Activated CD4-positive, CD25-positive, alpha-beta regulatory T cell treated with anti-CD3 and anti-CD28 coated beads, Interleukin-2, amount 50 U/mL, for 16 hours (primary cell): ENCODE measurements around the gene GCLC.
"Not testable (repeated sequence)": the region's sequence is repeated elsewhere in the genome, so short reads cannot be mapped to it uniquely, and the experiment has no call there.

Source experiments
- DNase-seq: peaks from one replicate; pipeline ENCODE4 v3.0.0-alpha.2; 2020; ENCODE audit warnings: low read depth, low spot score

Gene GCLC

DNA sequence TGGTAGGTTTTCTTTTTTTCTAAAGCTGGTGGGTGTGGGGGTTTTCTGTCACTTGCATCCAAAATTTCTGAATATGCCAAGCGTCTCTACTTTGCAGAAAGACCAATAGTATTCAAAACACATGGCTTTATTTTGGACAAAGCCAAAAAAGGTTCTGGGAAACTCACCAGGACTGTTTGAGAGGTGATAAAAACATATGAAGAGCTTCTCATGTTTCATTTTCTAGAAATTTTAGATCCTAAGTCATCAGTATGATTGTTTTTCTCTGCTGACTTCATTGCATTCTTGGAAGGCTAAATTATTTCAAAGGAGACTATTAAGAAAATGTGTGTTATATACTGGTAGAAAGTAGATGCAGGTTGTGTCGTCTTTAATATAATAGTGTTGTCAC is 51.3 kb downstream of the GCLC start:
- DNase-seq: no peak

DNA sequence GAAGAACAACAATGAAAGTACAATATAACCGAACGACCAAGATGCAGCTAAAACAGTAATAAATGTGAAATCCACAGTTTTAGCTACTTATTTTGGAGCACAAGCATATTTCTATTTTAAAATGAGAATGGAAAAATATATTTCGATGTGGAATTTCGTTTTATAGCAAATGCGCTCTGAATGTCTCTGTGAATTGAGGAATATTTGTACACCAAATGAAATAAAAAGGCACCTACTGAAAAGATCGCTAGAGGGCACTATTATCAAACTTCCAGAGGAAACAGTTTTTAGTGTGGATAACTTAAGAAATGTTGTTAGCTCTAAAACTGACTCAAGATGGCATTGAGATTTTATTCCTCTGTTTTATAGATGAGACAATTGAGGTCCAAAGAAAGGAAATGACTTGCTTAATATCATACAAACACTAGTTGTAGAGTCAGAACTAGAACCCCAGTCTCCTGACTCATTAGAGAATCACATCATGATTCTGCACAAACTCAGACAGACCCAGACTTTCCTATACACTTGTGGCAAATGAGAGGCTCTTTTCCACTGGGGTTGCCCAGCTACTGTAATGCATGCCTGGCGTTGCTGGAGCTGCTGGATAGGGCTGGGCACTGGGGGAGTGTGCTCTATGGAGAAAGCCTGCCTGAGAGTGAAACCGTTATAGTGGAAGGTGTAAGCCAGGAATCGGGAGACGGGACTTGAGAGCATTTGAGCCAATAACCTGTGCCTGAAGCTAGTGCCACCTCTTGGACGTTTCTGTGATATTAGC is 51.9 kb downstream of the GCLC start:
- no peak for DNase-seq

- no peak for DNase-seq
Measured at GRCh38 chr6:53487080-53487479, 57.8 kb downstream of the GCLC start.

DNA sequence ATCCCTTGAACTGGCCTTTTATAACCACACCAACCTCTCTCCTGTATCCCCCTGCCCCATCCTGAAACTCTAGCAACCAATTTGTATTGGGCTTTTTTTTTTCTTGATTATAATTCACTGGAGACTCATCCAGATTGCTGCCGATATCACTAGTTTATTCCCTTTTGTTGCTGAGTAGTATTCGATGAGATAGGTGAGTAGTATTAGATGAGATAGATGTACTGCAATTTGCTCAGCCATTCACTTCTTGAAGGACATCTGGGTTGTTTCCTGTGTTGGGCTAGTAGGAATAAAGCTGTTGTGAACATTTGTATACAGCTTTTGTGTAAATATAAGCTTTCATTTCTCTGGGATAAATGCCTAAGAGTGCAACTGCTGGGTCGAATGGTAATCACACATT is 58.2 kb downstream of the GCLC start:
- no peak for DNase-seq

GRCh38 chr6:53484476-53485280 is 60.2 kb downstream of the GCLC start:
- DNase-seq: peak; percentile 52

DNA sequence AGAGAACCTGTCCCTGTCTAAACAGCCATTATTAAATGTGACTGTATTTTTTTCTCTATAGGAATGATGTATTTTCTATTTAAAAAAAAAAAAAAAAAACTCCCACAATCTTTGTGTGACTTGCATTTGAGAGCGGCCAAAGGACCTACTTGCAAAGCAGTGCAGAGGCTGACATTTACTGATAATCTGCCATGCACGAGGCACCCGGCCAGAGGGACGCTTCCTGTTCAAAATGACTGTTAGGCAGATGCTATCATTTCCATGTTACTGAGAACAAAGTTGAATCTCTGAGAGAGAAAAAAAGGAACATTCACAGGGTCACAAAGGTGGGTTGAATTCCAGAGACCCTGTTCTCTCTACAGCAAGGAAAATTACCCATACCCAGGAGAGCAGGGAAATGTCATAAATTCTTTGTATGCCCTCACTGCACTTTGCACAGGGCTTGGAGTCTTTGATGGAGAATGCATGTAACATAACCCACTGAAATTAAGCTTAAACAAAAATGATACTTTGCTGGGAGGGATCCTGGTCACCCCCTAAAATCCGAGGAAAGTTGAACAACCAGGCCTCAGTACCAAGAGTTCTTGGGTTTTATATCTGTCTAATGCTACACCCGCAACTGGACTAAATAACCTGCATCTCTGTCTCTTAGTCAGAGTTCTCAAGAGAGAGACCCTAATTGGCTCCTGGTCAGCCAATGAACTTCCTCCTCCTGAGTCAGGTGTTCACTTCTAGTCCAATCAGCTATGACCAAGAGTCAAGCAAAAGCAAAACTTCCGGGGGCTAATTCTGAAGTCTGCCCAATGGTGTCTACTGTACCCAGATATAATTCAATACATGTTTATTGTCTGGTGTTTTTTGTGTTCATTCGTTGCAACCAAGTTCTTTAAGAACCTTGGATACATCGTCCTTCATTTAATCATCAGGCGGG is 61.2 kb downstream of the GCLC start:
- DNase-seq: no peak

DNA sequence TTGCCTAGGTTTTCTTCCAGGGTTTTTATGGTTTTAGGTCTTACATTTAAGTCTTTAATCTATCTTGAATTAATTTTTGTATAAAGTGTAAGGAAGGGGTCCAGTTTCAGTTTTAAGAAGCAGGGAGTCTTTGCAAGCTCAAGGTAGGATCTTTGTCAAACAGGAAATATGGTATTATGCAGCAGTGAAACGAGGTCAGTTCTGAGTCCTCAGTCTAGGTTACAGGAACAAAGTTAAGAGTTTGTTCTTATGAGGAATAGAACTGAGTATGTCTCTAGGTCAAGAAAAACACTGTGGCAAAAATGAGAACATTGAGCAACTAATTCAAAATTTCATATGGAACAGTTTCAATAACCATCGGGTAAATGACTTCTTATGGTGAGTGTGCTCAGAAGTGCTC is 63.6 kb downstream of the GCLC start:
- DNase-seq: no peak

GRCh38 chr6:53480774-53481173 is 64.1 kb downstream of the GCLC start:
- not testable (repeated sequence) for DNase-seq

GRCh38 chr6:53479871-53480270 is 65.0 kb downstream of the GCLC start:
- DNase-seq: no peak

GRCh38 chr6:53476964-53477363 is 67.9 kb downstream of the GCLC start:
- DNase-seq: no peak

- no peak for DNase-seq
Measured at GRCh38 chr6:53474010-53474409, 70.9 kb downstream of the GCLC start.

DNA sequence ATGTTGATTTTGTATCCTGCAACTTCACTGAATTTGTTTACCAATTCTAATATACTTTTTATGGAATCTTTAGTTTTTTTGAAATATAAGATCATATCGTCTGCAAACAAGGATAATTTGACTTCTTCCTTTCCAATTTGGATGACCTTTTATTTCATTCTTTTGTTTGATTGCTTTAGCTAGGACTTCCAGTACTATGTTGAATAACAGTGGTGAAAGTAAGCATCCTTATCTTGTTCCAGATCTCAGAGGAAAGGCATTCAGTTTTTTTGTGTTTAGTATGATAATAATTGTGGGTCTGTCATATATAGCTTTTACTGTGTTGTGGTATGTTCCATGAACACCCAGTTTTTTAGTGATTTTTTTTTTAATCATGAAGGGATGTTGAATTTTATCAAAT is 75.7 kb downstream of the GCLC start:
- no peak for DNase-seq

- no peak for DNase-seq
Measured at GRCh38 chr6:53466257-53466656, 78.6 kb downstream of the GCLC start.

DNA sequence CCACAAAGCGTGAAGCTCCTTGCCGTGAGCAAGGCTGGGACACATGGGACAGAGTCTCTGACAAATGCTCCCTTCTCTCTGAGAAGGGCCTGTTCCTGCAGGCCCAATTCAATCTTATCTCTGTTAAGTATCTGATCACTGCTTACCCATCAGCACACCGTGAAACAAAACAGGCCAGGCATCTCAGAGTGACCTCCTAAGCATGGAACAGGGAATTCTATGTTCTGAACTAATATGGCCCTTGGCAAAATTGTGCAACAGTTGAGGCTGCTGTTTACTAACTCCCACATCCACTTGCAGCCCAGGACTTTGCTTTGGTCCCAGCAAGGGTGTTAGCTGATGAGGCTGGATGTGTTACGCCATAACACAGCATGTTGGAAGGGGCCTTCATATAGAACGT is 79.2 kb downstream of the GCLC start:
- DNase-seq: no peak

DNA sequence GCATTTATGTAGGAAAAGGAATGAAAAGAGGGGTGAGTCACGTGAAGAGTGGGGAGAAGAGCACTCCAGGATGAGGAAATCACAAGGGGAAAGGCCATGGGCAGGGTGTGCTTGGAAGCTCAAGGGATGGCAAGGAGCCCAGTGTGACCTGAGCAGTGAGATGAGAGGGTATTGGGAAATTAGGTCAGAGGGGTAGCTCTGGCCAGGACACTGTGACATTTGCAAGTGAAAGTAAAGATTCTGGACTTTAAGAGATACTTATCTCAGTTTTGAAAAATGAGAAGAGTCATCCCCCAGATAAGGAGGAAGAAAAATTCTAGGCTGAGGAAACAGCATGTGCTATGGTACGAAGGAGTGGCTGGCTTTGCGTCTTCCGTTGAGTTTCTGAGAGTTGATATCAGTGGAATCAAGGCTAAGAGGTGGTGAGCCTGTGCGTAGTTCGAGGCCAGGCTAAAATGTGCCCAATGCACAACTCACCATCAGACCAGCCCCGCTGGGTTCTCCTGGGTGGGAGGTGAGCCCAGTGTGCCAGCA is 79.9 kb downstream of the GCLC start:
- DNase-seq: no peak

GRCh38 chr6:53464483-53464882 is 80.4 kb downstream of the GCLC start:
- DNase-seq: no peak

DNA sequence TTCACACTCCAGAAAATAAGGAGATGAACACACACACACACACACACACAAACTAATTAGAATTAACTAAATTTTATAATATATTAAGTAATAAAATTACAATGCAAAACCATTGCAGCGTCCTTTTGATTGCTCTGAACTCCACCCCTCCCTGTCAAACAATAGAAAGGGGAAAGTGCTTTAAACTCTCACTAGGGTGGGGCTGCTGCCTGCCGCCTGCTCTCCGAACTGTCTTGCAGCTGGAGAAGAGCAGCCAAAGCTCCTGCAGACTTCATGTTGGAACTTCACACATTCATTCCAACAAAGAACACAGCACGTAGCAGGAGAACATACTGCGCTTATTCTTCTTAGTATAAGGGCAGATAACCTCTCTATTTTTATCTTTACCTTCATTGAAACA is 83.2 kb downstream of the GCLC start:
- no peak for DNase-seq

DNA sequence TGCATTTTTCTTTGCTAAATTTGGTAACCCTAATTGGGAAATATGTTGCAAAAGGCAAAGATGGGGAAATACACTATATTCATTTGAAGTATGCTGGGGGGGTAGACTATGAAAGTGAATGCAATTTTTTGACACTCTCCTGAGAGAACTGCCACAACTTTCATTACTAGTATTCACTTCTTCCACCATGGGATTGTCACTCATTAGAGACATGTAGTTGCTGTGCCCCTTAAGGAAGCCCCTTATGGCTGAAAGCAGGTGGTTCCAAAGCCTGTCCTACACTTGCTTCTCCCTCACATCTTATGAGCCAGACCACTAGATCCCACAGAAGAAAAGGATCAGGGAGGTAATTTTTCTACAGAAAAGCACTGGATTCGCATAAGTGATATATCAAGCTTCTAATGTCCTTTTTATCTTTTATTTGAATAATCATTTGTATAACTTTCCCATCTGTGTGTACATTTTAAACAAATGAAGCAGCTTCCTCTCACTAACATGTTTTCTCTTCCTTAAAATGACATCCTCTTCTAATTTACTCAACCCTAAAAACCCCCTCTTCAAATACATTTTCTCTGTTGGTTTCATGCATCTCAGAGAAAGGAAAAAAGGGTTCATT is 83.8 kb downstream of the GCLC start:
- no peak for DNase-seq

GRCh38 chr6:53458105-53458866 is 86.6 kb downstream of the GCLC start:
- DNase-seq: no peak

DNA sequence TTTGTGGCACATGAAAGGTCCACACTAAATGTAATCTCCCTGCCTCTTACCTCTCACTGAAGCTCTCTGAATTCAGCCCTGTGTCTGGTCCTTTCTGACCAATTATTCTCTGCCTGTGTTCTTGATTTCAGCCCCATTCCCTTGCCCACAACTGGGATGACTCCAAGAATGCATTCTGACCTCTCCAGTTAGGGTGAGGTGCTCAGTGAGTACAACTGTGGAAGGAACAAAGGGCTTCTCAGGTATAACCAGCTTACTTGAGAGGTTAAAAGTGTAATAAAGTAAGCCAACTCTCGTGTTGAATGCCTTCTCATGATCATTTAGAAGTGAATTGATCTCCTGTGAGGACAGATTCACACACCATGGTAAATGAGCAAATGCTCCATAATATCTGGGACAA is 88.1 kb downstream of the GCLC start:
- DNase-seq: no peak

GRCh38 chr6:53455678-53456077 is 89.2 kb downstream of the GCLC start:
- DNase-seq: no peak
